Liver (tissue), 9 donors: ENCODE measurements around the gene FRAS1. TPM values are rescaled to one million over a fixed set of nuclear protein-coding genes. Genes with fewer than 3 reads are reported as not detected.

ENCODE experiments used
- DNase-seq: peaks from one replicate; pipeline ENCODE4 v3.0.0-alpha.2; 2017; ENCODE audit warnings: low spot score
- H3K27ac ChIP-seq, 2 donors: one replicate each; pipeline ENCODE4 v1.7.0; 2013; ENCODE audit warnings: inconsistent platforms in 2 of 2, low read length in 2 of 2, control low read depth in 1 of 2, low read depth in 1 of 2, mild to moderate bottlenecking in 1 of 2
- H3K27me3 ChIP-seq, 4 donors: one replicate each; pipeline versions ENCODE4 v1.6.1 to v1.7.0; 2013; ENCODE audit warnings: low read length in 3 of 4, inconsistent platforms in 1 of 4, mild to moderate bottlenecking in 1 of 4, moderate library complexity in 1 of 4; ENCODE audit not compliant: control insufficient read depth in 4 of 4, insufficient read depth in 4 of 4
- H3K36me3 ChIP-seq, 4 donors: one replicate each; pipeline versions ENCODE4 v1.6.1 to v1.7.0; 2013; ENCODE audit warnings: low read length in 3 of 4, mild to moderate bottlenecking in 3 of 4, low read depth in 1 of 4, moderate library complexity in 1 of 4; ENCODE audit not compliant: control insufficient read depth in 4 of 4, insufficient read depth in 3 of 4
- H3K4me1 ChIP-seq, 4 donors: one replicate each; pipeline versions ENCODE4 v1.6.1 to v1.7.0; 2013; ENCODE audit warnings: low read length in 3 of 4, mild to moderate bottlenecking in 3 of 4, moderate library complexity in 1 of 4; ENCODE audit not compliant: control insufficient read depth in 4 of 4, insufficient read depth in 4 of 4
- H3K4me3 ChIP-seq, 3 donors: one replicate each; pipeline versions ENCODE4 v1.6.1 to v1.7.0; 2013; ENCODE audit warnings: low read length in 3 of 3, control low read depth in 1 of 3, low read depth in 1 of 3, mild to moderate bottlenecking in 1 of 3
- H3K9ac ChIP-seq, 2 donors: one replicate each; pipeline ENCODE4 v1.7.0; 2013; ENCODE audit warnings: low read length in 2 of 2, mild to moderate bottlenecking in 2 of 2, moderate library complexity in 2 of 2, control low read depth in 1 of 2, low read depth in 1 of 2
- H3K9me3 ChIP-seq, 4 donors: one replicate each; pipeline versions ENCODE4 v1.6.1 to v1.7.0; 2013; ENCODE audit warnings: low read length in 3 of 4; ENCODE audit not compliant: control insufficient read depth in 4 of 4
- ATF3 ChIP-seq: IDR thresholded peaks from 2 replicates; pipeline ENCODE4 v1.6.1; 2016; ENCODE audit warnings: antibody characterized with exemption
- EGR1 ChIP-seq, 2 donors: IDR thresholded peaks; 2 replicates each; pipeline ENCODE4 v1.6.1; 2016 to 2018; ENCODE audit warnings: antibody characterized with exemption in 2 of 2, low read depth in 2 of 2
- FOXA1 ChIP-seq: IDR thresholded peaks from 2 replicates; pipeline ENCODE4 v1.6.1; 2016; ENCODE audit warnings: antibody characterized with exemption
- FOXA2 ChIP-seq: IDR thresholded peaks from 2 replicates; pipeline ENCODE4 v1.6.1; 2016; ENCODE audit warnings: antibody characterized with exemption
- GABPA ChIP-seq, 2 donors: IDR thresholded peaks in 1 of 2; conservative IDR thresholded peaks in 1 of 2; 2 replicates each; pipeline ENCODE4 v1.6.1; 2016; ENCODE audit warnings: antibody characterized with exemption in 2 of 2, mild to moderate bottlenecking in 1 of 2, moderate library complexity in 1 of 2
- HNF4A ChIP-seq, 2 donors: conservative IDR thresholded peaks; 2 replicates each; pipeline ENCODE4 v1.6.1; 2016; ENCODE audit warnings: antibody characterized with exemption in 2 of 2, mild to moderate bottlenecking in 2 of 2
- JUND ChIP-seq, 2 donors: IDR thresholded peaks; 2 replicates each; pipeline ENCODE4 v1.6.1; 2016; ENCODE audit warnings: antibody characterized with exemption in 2 of 2
- NR2F2 ChIP-seq: IDR thresholded peaks from 2 replicates; pipeline ENCODE4 v1.6.1; 2016; ENCODE audit warnings: antibody characterized with exemption
- RAD21 ChIP-seq, 2 donors: IDR thresholded peaks; 2 replicates each; pipeline ENCODE4 v1.6.1; 2016; ENCODE audit warnings: antibody characterized with exemption in 2 of 2, mild to moderate bottlenecking in 2 of 2
- RXRA ChIP-seq, 2 donors: IDR thresholded peaks; 2 replicates each; pipeline ENCODE4 v1.6.1; 2017 to 2018; ENCODE audit warnings: antibody characterized with exemption in 2 of 2, mild to moderate bottlenecking in 1 of 2
- SP1 ChIP-seq: IDR thresholded peaks from 2 replicates; pipeline ENCODE4 v1.6.1; 2018; ENCODE audit warnings: antibody characterized with exemption, mild to moderate bottlenecking
- TAF1 ChIP-seq: conservative IDR thresholded peaks from 2 replicates; pipeline ENCODE4 v1.6.1; 2016; ENCODE audit warnings: antibody characterized with exemption, mild to moderate bottlenecking
- YY1 ChIP-seq: IDR thresholded peaks from 2 replicates; pipeline ENCODE4 v1.6.1; 2016; ENCODE audit warnings: antibody characterized with exemption, mild to moderate bottlenecking
- ZBTB33 ChIP-seq: IDR thresholded peaks from 2 replicates; pipeline ENCODE4 v1.6.1; 2016; ENCODE audit warnings: antibody characterized with exemption
- WGBS: extraction: QIAGEN DNeasy Blood & Tissue Kit; methylation state at CpG from one replicate; pipeline ENCODE4 v1.1.7; 2013; 5-methylcytosine and 5-hydroxymethylcytosine counted together
- polyA plus RNA-seq, 2 donors: library from polyadenylated mRNA; stranded (reverse) in 1 of 2; unstranded in 1 of 2; fragments of 200-250 nt in 1 of 2; fragments of >200 nt in 1 of 2; fragmentation: Nextera tagmentation in 1 of 2; extraction: Ambion mirVana in 1 of 2; gene quantifications; one replicate each; pipeline versions ENCODE4 v1.2.1 to v1.2.3, GENCODE V29; 2013 to 2015
- total RNA-seq, 2 donors: library from RNA; depleted of rRNA; stranded (reverse); fragments of >200 nt; gene quantifications; one replicate each; pipeline ENCODE4 v1.2.3, GENCODE V29; 2014
- TF ChIP-seq, protein P1 (sequence below): IDR thresholded peaks from 2 replicates; pipeline ENCODE4 v1.6.1; 2016; ENCODE audit warnings: antibody characterized with exemption
- TF ChIP-seq, protein P2 (sequence below): fragments of 150-350 bp; IDR thresholded peaks from 2 replicates; pipeline ENCODE4 v1.5.1; 2017; ENCODE audit warnings: improper control_type of control experiment, low read depth, low read length; ENCODE audit not compliant: missing input control
- TF ChIP-seq, protein P3 (sequence below): IDR thresholded peaks from 2 replicates; pipeline ENCODE4 v1.6.1; 2016; ENCODE audit warnings: antibody characterized with exemption, mild to moderate bottlenecking
- donor health status: healthy.
- donor health status: healthy.
- donor health status: healthy.
- donor health status: healthy.
- donor health status: healthy.

Gene FRAS1
- total and polyA plus RNA-seq, 4 donors, result 0.08 to 6.0 (median 1.1) TPM

- Histone ChIP-seq H3K36me3 (no peaks in the 10 kb centered on the region), H3K27ac (no peak overlapping the region), H3K9ac (no peak overlapping the region), H3K4me3 (no peak overlapping the region), H3K27me3 (no peaks in the 10 kb centered on the region), H3K4me1 (no peaks in the 10 kb centered on the region), H3K9me3 (peaks cover 0 to 10% (median 0%) of the 10 kb centered on the region in 4 donors)
- DNase-seq, result no peak
- 81% methylated on average over 4 of the region's 4 CpGs for WGBS
- no peak for TF ChIP-seq FOXA2
- TF ChIP-seq, protein P1, sequence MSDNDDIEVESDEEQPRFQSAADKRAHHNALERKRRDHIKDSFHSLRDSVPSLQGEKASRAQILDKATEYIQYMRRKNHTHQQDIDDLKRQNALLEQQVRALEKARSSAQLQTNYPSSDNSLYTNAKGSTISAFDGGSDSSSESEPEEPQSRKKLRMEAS, result no peak
- no peak for TF ChIP-seq GABPA (IDR thresholded peaks at IDR 0.05 in 1 of 2, conservative IDR thresholded peaks at IDR 0.05 in 1 of 2)
- TF ChIP-seq RAD21 (IDR thresholded peaks at IDR 0.05), result no peak
- TF ChIP-seq EGR1 (IDR thresholded peaks at IDR 0.05; ENCODE audit: low read depth in 2 of 2), result no peak
- TF ChIP-seq, protein P2, sequence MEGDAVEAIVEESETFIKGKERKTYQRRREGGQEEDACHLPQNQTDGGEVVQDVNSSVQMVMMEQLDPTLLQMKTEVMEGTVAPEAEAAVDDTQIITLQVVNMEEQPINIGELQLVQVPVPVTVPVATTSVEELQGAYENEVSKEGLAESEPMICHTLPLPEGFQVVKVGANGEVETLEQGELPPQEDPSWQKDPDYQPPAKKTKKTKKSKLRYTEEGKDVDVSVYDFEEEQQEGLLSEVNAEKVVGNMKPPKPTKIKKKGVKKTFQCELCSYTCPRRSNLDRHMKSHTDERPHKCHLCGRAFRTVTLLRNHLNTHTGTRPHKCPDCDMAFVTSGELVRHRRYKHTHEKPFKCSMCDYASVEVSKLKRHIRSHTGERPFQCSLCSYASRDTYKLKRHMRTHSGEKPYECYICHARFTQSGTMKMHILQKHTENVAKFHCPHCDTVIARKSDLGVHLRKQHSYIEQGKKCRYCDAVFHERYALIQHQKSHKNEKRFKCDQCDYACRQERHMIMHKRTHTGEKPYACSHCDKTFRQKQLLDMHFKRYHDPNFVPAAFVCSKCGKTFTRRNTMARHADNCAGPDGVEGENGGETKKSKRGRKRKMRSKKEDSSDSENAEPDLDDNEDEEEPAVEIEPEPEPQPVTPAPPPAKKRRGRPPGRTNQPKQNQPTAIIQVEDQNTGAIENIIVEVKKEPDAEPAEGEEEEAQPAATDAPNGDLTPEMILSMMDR, result no peak
- TF ChIP-seq HNF4A (conservative IDR thresholded peaks at IDR 0.05), result no peak
- TF ChIP-seq FOXA1, result no peak
- TF ChIP-seq NR2F2, result no peak
- TF ChIP-seq, protein P3, sequence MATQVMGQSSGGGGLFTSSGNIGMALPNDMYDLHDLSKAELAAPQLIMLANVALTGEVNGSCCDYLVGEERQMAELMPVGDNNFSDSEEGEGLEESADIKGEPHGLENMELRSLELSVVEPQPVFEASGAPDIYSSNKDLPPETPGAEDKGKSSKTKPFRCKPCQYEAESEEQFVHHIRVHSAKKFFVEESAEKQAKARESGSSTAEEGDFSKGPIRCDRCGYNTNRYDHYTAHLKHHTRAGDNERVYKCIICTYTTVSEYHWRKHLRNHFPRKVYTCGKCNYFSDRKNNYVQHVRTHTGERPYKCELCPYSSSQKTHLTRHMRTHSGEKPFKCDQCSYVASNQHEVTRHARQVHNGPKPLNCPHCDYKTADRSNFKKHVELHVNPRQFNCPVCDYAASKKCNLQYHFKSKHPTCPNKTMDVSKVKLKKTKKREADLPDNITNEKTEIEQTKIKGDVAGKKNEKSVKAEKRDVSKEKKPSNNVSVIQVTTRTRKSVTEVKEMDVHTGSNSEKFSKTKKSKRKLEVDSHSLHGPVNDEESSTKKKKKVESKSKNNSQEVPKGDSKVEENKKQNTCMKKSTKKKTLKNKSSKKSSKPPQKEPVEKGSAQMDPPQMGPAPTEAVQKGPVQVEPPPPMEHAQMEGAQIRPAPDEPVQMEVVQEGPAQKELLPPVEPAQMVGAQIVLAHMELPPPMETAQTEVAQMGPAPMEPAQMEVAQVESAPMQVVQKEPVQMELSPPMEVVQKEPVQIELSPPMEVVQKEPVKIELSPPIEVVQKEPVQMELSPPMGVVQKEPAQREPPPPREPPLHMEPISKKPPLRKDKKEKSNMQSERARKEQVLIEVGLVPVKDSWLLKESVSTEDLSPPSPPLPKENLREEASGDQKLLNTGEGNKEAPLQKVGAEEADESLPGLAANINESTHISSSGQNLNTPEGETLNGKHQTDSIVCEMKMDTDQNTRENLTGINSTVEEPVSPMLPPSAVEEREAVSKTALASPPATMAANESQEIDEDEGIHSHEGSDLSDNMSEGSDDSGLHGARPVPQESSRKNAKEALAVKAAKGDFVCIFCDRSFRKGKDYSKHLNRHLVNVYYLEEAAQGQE, result no peak
- no peak for TF ChIP-seq SP1
- TF ChIP-seq ZBTB33, result no peak
- no peak for TF ChIP-seq JUND (IDR thresholded peaks at IDR 0.05)
- TF ChIP-seq RXRA (IDR thresholded peaks at IDR 0.05), result no peak
- no peak for TF ChIP-seq TAF1
Observed at GRCh38 chr4:78396613-78397291, 339.6 kb downstream of the FRAS1 start.

DNA sequence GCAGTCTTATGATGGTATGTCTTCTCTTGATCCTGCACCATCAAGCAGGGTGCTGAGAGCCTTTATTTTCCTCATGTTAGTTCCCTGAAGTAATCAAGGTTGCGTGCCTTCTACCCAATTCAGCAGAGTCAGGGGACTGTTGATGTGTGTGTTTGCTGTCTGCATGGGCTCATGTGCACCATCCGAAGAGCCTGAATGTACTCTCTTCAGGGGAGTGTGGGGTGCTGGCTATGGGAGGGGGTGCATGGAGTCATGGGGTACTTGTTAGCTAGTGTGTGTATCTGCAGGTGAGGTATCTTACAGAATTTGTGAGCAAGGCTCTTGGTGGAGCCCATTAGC is 340.1 kb downstream of the FRAS1 start:
- Histone ChIP-seq H3K36me3 (no peaks in the 10 kb centered on the region), H3K9ac (no peak overlapping the region), H3K27me3 (no peaks in the 10 kb centered on the region), H3K4me1 (no peaks in the 10 kb centered on the region), H3K27ac (no peak overlapping the region), H3K9me3 (peaks cover 0 to 10% (median 0%) of the 10 kb centered on the region in 4 donors), H3K4me3 (no peak overlapping the region)
- no peak for DNase-seq
- 93% methylated on average over 2 of the region's 2 CpGs for WGBS
- no peak for TF ChIP-seq GABPA (IDR thresholded peaks at IDR 0.05 in 1 of 2, conservative IDR thresholded peaks at IDR 0.05 in 1 of 2)
- no peak for TF ChIP-seq FOXA1
- no peak for TF ChIP-seq EGR1 (IDR thresholded peaks at IDR 0.05; ENCODE audit: low read depth in 2 of 2)
- no peak for TF ChIP-seq ATF3
- TF ChIP-seq, protein P2, result no peak
- no peak for TF ChIP-seq SP1
- TF ChIP-seq RAD21 (IDR thresholded peaks at IDR 0.05), result no peak
- no peak for TF ChIP-seq NR2F2
- TF ChIP-seq HNF4A (conservative IDR thresholded peaks at IDR 0.05), result no peak
- no peak for TF ChIP-seq YY1
- no peak for TF ChIP-seq ZBTB33
- no peak for TF ChIP-seq TAF1
- TF ChIP-seq FOXA2, result no peak
